GM12878 (cell line): ENCODE measurements around the gene TSPO2. TPM values are rescaled to one million over a fixed set of nuclear protein-coding genes. Genes with fewer than 3 reads are reported as not detected.

Source experiments
- ATAC-seq: fragments of 200-7000 bp; cut with Tn5 transposase; 3 replicates; pipeline ENCODE4 v1.9.1; 2020; ENCODE audit warnings: mild to moderate bottlenecking, moderate library complexity
- BruUV-seq: library from RNA; stranded (reverse); fragments of 400-500 nt; replicated peaks from 2 replicates; lab custom pipeline; 2021; lab: Mats Ljungman, UMichigan
- CTCF ChIA-PET: fragments of 300-600 bp; sonication (Branson Sonifier 250); formaldehyde crosslinking; extraction: SDS; loops from one replicate; lab custom pipeline; 2021; ENCODE audit warnings: inconsistent platforms; lab: Yijun Ruan, JAX
- POLR2A ChIA-PET: fragments of 350-600 bp; formaldehyde crosslinking; extraction: SDS; loops from one replicate; lab custom pipeline; 2021; ENCODE audit warnings: inconsistent platforms; lab: Charles Lee
- RAD21 ChIA-PET: fragments of 300-600 bp; sonication (Branson Sonifier 250); formaldehyde crosslinking; loops from one replicate; lab custom pipeline; 2023; ENCODE audit warnings: antibody characterized with exemption; ENCODE audit not compliant: unreplicated experiment; lab: Charles Lee
- SMC1A ChIA-PET: fragments of 300-600 bp; sonication (Branson Sonifier 250); formaldehyde crosslinking; loops from one replicate; lab custom pipeline; 2023; ENCODE audit not compliant: unreplicated experiment, uncharacterized antibody; lab: Charles Lee
- DNase-seq: peaks from one replicate; pipeline ENCODE4 v3.0.0-alpha.2; 2011; ENCODE audit warnings: low read depth, low spot score
- FAIRE-seq: peaks from 3 replicates; lab custom pipeline; 2011; peaks lifted over from hg19 to GRCh38; lab: Jason Lieb, UNC
- H2AFZ ChIP-seq: 2 replicates; pipeline ENCODE4 v1.6.0; 2011; ENCODE audit warnings: low read depth, low read length, control low read depth; ENCODE audit not compliant: control insufficient read depth
- H3K27ac ChIP-seq: 2 replicates; pipeline ENCODE4 v1.5.1; 2011; ENCODE audit warnings: control low read depth; ENCODE audit not compliant: control insufficient read depth, insufficient read depth
- H3K27me3 ChIP-seq, 2 experiments: replicated peaks in 1 of 2; 2 replicates each; pipeline versions ENCODE4 v1.6.0 to v1.6.1; 2011; ENCODE audit warnings: low read length in 1 of 2; ENCODE audit not compliant: control insufficient read depth in 2 of 2, insufficient read depth in 2 of 2
- H3K36me3 ChIP-seq, 2 experiments: 2 replicates each; pipeline ENCODE4 v1.5.1; 2011; ENCODE audit warnings: low read length in 1 of 2; ENCODE audit not compliant: control insufficient read depth in 2 of 2, insufficient read depth in 2 of 2
- H3K4me1 ChIP-seq: 2 replicates; pipeline ENCODE4 v1.6.1; 2011; ENCODE audit warnings: mild to moderate bottlenecking, low read length, moderate library complexity, mixed read lengths; ENCODE audit not compliant: control insufficient read depth, insufficient read depth
- H3K4me2 ChIP-seq: 2 replicates; pipeline ENCODE4 v1.6.0; 2011; ENCODE audit warnings: control low read depth; ENCODE audit not compliant: control insufficient read depth, insufficient read depth
- H3K4me3 ChIP-seq: fragments of 200-600 bp; sonication (generic); 2 replicates; pipeline ENCODE4 v1.5.1; 2016
- H3K79me2 ChIP-seq: 2 replicates; pipeline ENCODE4 v1.6.0; 2011; ENCODE audit warnings: low read length; ENCODE audit not compliant: control insufficient read depth, insufficient read depth
- H3K9ac ChIP-seq: 2 replicates; pipeline ENCODE4 v1.8.0; 2011; ENCODE audit warnings: low read length, control low read depth, mixed read lengths; ENCODE audit not compliant: control insufficient read depth, insufficient read depth
- H3K9me3 ChIP-seq: replicated peaks from 3 replicates; pipeline ENCODE4 v1.5.1; 2011; ENCODE audit warnings: mild to moderate bottlenecking, low read length; ENCODE audit not compliant: control insufficient read depth, insufficient read depth
- H4K20me1 ChIP-seq: 2 replicates; pipeline ENCODE4 v1.6.0; 2011; ENCODE audit not compliant: control insufficient read depth, insufficient read depth
- CBFB ChIP-seq: IDR thresholded peaks from 2 replicates; pipeline ENCODE4 v1.6.1; 2016; ENCODE audit warnings: antibody characterized with exemption, low read depth
- CTCF ChIP-seq, 3 experiments: IDR thresholded peaks in 2 of 3; conservative IDR thresholded peaks in 1 of 3; 2 replicates each; pipeline ENCODE4 v1.5.1; 2011; ENCODE audit warnings: low read depth in 3 of 3, low read length in 3 of 3, mild to moderate bottlenecking in 3 of 3, control low read depth in 2 of 3, moderate library complexity in 2 of 3, inconsistent platforms in 1 of 3, mixed read lengths in 1 of 3; ENCODE audit not compliant: control insufficient read depth in 2 of 3, insufficient read depth in 1 of 3; ENCODE audit errors: extremely low read depth in 1 of 3
- E2F4 ChIP-seq: IDR thresholded peaks from 2 replicates; pipeline ENCODE4 v1.6.1; 2012; ENCODE audit warnings: low read depth, low read length, improper control_type of control experiment
- HDAC6 ChIP-seq: fragments of 200-600 bp; sonication (generic); IDR thresholded peaks from one replicate; pipeline ENCODE4 v1.8.0; 2017; ENCODE audit warnings: antibody characterized with exemption; ENCODE audit not compliant: unreplicated experiment
- LARP7 ChIP-seq: fragments of 450-650 bp; IDR thresholded peaks from 2 replicates; pipeline ENCODE4 v1.6.1; 2017; ENCODE audit warnings: mild to moderate bottlenecking
- NFYB ChIP-seq: IDR thresholded peaks from 2 replicates; pipeline ENCODE4 v1.6.1; 2011; ENCODE audit warnings: low read depth, mild to moderate bottlenecking, low read length, improper control_type of control experiment, moderate library complexity; ENCODE audit not compliant: insufficient read depth
- SIX5 ChIP-seq: IDR thresholded peaks from 2 replicates; pipeline ENCODE4 v1.6.1; 2011; ENCODE audit warnings: mild to moderate bottlenecking, low read depth, low read length, moderate library complexity; ENCODE audit not compliant: severe bottlenecking
- SKIL ChIP-seq: fragments of 450-650 bp; IDR thresholded peaks from 2 replicates; pipeline ENCODE4 v1.6.1; 2017; ENCODE audit warnings: mild to moderate bottlenecking, low read depth, inconsistent platforms; ENCODE audit not compliant: poor library complexity, severe bottlenecking
- SMARCA5 ChIP-seq: fragments of 450-650 bp; IDR thresholded peaks from 2 replicates; pipeline ENCODE4 v1.6.1; 2017; ENCODE audit warnings: mild to moderate bottlenecking
- SREBF1 ChIP-seq: IDR thresholded peaks from 2 replicates; pipeline ENCODE4 v1.6.1; 2012; ENCODE audit warnings: mild to moderate bottlenecking, low read length
- USF2 ChIP-seq: IDR thresholded peaks from 2 replicates; pipeline ENCODE4 v1.6.1; 2011; ENCODE audit warnings: low read depth, low read length, improper control_type of control experiment, borderline replicate concordance
- ZNF274 ChIP-seq: IDR thresholded peaks from one replicate; pipeline ENCODE4 v1.8.0; 2011; ENCODE audit not compliant: insufficient read length, insufficient read depth
- WGBS: methylation state at CpG from one replicate; pipeline ENCODE4 v1.1.6; 2016; ENCODE audit warnings: low lambda C conversion rate; ENCODE audit not compliant: insufficient replicate concordance, insufficient coverage; ENCODE audit errors: missing lambda C conversion rate; 5-methylcytosine and 5-hydroxymethylcytosine counted together
- in situ Hi-C: fragments of 300-500 bp; cut with MboI; formaldehyde crosslinking; loops from 9 replicates; pipeline ENCODE4 v1.14.3; 2018; ENCODE audit warnings: mixed read lengths
- intact Hi-C: fragments of 100-400 bp; cut with micrococcal nuclease; formaldehyde crosslinking; loops from one replicate; pipeline ENCODE4 v1.14.2; 2022; ENCODE audit not compliant: unreplicated experiment
- polyA plus RNA-seq, 11 experiments: library from polyadenylated mRNA; depleted of rRNA in 4 of 11; unstranded in 6 of 11; stranded (reverse) in 5 of 11; fragments of >200 nt; fragmentation: Nextera tagmentation in 4 of 11; fragmentation: Illumina TruSeq in 1 of 11; extraction: Ambion mirVana in 4 of 11; extraction: Trizol in 1 of 11; gene quantifications; 1 replicate in 1 of 11; 2 replicates in 10 of 11; pipeline versions ENCODE4 v1.2.1 to v1.2.3, GENCODE V29; 2011 to 2016; ENCODE audit warnings: inconsistent platforms in 2 of 11, missing spikeins in 2 of 11, low read depth in 1 of 11
- total RNA-seq, 4 experiments: library from RNA; depleted of rRNA in 3 of 4; stranded (reverse); fragments of >200 nt in 3 of 4; fragmentation: Illumina TruSeq in 1 of 4; extraction: Trizol in 1 of 4; gene quantifications; 2 replicates each; pipeline versions ENCODE4 v1.2.1 to v1.2.3, GENCODE V29; 2013 to 2021

Gene TSPO2
- total and polyA plus RNA-seq, 10 of the 15 experiments (the other 5 are each of a cell fraction or from before 2014, with no cell fraction given), result not detected

DNA sequence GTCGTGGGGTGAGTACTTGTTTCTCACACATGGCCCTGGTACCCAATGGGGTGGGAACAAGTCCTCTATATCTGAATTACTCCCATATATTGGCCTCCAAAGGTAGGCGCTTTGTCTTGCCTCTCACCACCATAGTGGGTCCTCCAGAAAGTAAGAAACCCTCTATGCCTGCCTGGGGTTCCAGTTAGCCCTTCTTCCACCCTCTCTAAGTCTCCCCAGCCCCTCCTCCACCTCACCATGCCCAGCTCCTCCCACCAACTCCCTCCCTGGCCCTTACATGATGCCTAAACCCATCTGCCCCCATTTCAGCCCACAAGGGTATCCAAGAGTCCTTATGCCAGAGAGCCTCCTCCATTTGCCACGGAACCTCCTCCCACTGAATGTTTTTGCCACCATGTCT lies 884 bp downstream of the TSPO2 start:
- 68% methylated on average over 3 of the region's 3 CpGs for WGBS

More for the DNA sequence above, 884 bp downstream of the TSPO2 start:
- ATAC-seq (no peak), DNase-seq (no peak), FAIRE-seq (no peak)
- intact Hi-C loops, result no loop called here
- Histone ChIP-seq H3K27ac (no peak overlapping the region), H3K4me1 (no peaks in the 10 kb centered on the region), H2AFZ (no peak overlapping the region), H3K4me3 (no peak overlapping the region), H3K27me3 (no peaks in the 10 kb centered on the region), H3K79me2 (no peaks in the 10 kb centered on the region), H3K4me2 (no peak overlapping the region), H3K9me3 (no peaks in the 10 kb centered on the region), H4K20me1 (no peaks in the 10 kb centered on the region), H3K36me3 (no peaks in the 10 kb centered on the region), H3K9ac (no peak overlapping the region)
- CTCF ChIA-PET, result no interaction called here
- TF ChIP-seq LARP7 (no peak), USF2 (no peak), SIX5 (no peak), CTCF (IDR thresholded peaks at IDR 0.05 in 2 of 3, conservative IDR thresholded peaks at IDR 0.05 in 1 of 3; ENCODE audit: control insufficient read depth in 2 of 3, extremely low read depth in 1 of 3, insufficient read depth in 1 of 3, low read depth in 3 of 3, low read length in 3 of 3) (no peak), SREBF1 (no peak), SKIL (no peak), E2F4 (no peak), CBFB (no peak), NFYB (no peak), ZNF274 (no peak), HDAC6 (no peak), SMARCA5 (no peak)
- SMC1A ChIA-PET, result no interaction called here
- no TSS peak for BruUV-seq
- in situ Hi-C loops, result no loop called here
- POLR2A ChIA-PET, result no interaction called here
- RAD21 ChIA-PET, result no interaction called here
